Activated CD4-positive, alpha-beta T cell treated with anti-CD3 and anti-CD28 coated beads for 1 hour (primary cell): ENCODE results near the gene CTXN1.

ENCODE experiments used
- DNase-seq: peaks from one replicate; pipeline ENCODE4 v3.0.0-alpha.2; 2020

Gene CTXN1

GRCh38 chr19:7912697-7913564, 13.0 kb downstream of the CTXN1 start:
- no peak for DNase-seq

- DNase-seq, result no peak
Measured at GRCh38 chr19:7912144-7912696, 13.7 kb downstream of the CTXN1 start.

GRCh38 chr19:7911508-7912143, 14.3 kb downstream of the CTXN1 start:
- no peak for DNase-seq

- DNase-seq, result no peak
Measured at GRCh38 chr19:7910321-7911161, 15.4 kb downstream of the CTXN1 start.

GRCh38 chr19:7909471-7910067, 16.4 kb downstream of the CTXN1 start:
- no peak for DNase-seq

- DNase-seq, result no peak
Measured at GRCh38 chr19:7908742-7909461, 17.0 kb downstream of the CTXN1 start.

GRCh38 chr19:7908078-7908699, 17.7 kb downstream of the CTXN1 start:
- DNase-seq, result no peak

GRCh38 chr19:7907544-7907943, 18.4 kb downstream of the CTXN1 start:
- no peak for DNase-seq

GRCh38 chr19:7907122-7907521, 18.8 kb downstream of the CTXN1 start:
- DNase-seq, result no peak

GRCh38 chr19:7905859-7906258, 20.1 kb downstream of the CTXN1 start:
- no peak for DNase-seq

- no peak for DNase-seq
Measured at GRCh38 chr19:7905268-7905667, 20.7 kb downstream of the CTXN1 start.

GRCh38 chr19:7904074-7905020, 21.6 kb downstream of the CTXN1 start:
- no peak for DNase-seq

- DNase-seq, result peak; percentile 100
Measured at GRCh38 chr19:7903244-7904073, 22.5 kb downstream of the CTXN1 start, which contains the start of gene MAP2K7. Gene MAP2K7, plus strand, starts transcription at chr19:7903877. Its CDS starts 68 bp downstream, at chr19:7903945.

GRCh38 chr19:7902796-7903243, 23.1 kb downstream of the CTXN1 start:
- DNase-seq, result no peak

GRCh38 chr19:7901337-7901736, 24.6 kb downstream of the CTXN1 start:
- no peak for DNase-seq

GRCh38 chr19:7900931-7901330, 25.0 kb downstream of the CTXN1 start:
- no peak for DNase-seq

- no peak for DNase-seq
Measured at GRCh38 chr19:7900401-7900870, 25.5 kb downstream of the CTXN1 start.

GRCh38 chr19:7899751-7900378, 26.1 kb downstream of the CTXN1 start:
- no peak for DNase-seq

- no peak for DNase-seq
Measured at GRCh38 chr19:7898967-7899366, 27.0 kb downstream of the CTXN1 start.
